ENCODE data around the gene SMIM41.

SMIM41 gene

DNA sequence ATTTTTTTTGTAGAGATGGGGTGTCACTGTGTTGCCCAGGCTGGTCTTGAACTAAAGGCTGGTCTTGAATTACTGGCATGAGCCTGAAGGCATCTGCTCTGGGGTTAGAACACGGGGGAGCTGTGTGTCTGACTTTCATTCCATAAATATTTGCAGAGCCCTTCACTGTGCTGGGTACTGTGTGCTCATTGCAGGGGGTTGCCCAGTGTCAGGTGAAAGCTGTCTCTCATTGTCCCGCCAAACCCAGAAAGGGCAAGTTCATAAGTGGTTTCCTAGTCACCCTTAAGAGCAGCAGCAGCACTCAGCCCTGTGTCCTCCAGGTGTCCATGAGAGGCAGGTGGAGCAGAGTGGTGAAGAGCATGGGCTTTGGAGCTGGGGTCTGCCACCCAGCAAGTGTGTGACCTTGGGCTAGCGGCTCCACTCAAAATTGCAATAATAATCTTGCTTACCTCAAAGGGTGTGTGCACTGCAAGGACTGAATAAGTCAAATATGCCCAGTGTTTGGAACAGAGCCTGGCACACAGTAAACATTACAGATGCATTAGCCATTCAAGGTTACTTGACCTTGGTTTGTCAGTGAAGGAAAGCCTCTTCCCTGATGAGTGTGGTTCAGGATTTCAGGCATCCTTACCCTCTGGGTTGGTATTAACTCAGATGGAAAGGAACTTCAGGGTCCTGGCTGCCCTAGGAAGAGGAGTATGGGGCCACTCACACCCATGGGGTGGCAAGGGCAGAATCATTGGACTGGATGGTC lies 4.4 kb upstream of the SMIM41 start:
- DNase-seq (ENCODE audit: low read depth), result no peak
- H3K4me3 ChIP-seq (ENCODE audit: low read length), result no peak overlapping the region

DNA sequence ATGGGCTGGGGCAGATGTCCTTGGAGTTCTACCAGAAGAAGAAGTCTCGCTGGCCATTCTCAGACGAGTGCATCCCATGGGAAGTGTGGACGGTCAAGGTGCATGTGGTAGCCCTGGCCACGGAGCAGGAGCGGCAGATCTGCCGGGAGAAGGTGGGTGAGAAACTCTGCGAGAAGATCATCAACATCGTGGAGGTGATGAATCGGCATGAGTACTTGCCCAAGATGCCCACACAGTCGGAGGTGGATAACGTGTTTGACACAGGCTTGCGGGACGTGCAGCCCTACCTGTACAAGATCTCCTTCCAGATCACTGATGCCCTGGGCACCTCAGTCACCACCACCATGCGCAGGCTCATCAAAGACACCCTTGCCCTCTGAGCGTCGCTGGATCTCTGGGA lies 2.7 kb upstream of the SMIM41 start:
- TF ChIP-seq, protein P1, sequence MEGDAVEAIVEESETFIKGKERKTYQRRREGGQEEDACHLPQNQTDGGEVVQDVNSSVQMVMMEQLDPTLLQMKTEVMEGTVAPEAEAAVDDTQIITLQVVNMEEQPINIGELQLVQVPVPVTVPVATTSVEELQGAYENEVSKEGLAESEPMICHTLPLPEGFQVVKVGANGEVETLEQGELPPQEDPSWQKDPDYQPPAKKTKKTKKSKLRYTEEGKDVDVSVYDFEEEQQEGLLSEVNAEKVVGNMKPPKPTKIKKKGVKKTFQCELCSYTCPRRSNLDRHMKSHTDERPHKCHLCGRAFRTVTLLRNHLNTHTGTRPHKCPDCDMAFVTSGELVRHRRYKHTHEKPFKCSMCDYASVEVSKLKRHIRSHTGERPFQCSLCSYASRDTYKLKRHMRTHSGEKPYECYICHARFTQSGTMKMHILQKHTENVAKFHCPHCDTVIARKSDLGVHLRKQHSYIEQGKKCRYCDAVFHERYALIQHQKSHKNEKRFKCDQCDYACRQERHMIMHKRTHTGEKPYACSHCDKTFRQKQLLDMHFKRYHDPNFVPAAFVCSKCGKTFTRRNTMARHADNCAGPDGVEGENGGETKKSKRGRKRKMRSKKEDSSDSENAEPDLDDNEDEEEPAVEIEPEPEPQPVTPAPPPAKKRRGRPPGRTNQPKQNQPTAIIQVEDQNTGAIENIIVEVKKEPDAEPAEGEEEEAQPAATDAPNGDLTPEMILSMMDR (conservative IDR thresholded peaks at IDR 0.05; ENCODE audit: low read depth, low read length), result no peak
- no peak for DNase-seq (ENCODE audit: low read depth)

More for the DNA sequence above, 4.4 kb upstream of the SMIM41 start:
- TF ChIP-seq, protein P1 (conservative IDR thresholded peaks at IDR 0.05; ENCODE audit: low read depth, low read length), result no peak

DNA sequence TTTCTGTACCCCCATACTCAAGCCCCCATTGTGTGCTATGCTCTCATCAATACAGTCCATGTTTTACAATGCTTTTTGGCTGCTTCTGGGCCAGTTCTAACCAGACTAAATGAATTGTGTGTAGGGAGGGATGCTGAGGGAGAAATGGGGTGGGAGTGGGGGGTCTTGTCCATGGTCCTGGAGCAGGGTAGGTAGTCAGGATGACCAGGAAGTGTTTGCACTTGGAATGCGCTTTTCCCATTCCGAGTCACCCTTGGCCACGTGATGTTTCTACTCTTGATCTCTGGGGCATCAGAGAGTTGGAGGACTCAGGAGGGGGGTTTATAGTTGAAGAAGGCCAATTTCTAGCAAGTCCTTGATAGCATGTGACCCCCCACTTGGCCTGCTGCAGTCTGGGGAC lies 1.2 kb upstream of the SMIM41 start:
- no peak overlapping the region for H3K4me3 ChIP-seq (ENCODE audit: low read length)
- TF ChIP-seq, protein P1 (conservative IDR thresholded peaks at IDR 0.05; ENCODE audit: low read depth, low read length), result no peak
- no peak for DNase-seq (ENCODE audit: low read depth)

More for the DNA sequence above, 2.7 kb upstream of the SMIM41 start:
- H3K4me3 ChIP-seq (ENCODE audit: low read length), result no peak overlapping the region

DNA sequence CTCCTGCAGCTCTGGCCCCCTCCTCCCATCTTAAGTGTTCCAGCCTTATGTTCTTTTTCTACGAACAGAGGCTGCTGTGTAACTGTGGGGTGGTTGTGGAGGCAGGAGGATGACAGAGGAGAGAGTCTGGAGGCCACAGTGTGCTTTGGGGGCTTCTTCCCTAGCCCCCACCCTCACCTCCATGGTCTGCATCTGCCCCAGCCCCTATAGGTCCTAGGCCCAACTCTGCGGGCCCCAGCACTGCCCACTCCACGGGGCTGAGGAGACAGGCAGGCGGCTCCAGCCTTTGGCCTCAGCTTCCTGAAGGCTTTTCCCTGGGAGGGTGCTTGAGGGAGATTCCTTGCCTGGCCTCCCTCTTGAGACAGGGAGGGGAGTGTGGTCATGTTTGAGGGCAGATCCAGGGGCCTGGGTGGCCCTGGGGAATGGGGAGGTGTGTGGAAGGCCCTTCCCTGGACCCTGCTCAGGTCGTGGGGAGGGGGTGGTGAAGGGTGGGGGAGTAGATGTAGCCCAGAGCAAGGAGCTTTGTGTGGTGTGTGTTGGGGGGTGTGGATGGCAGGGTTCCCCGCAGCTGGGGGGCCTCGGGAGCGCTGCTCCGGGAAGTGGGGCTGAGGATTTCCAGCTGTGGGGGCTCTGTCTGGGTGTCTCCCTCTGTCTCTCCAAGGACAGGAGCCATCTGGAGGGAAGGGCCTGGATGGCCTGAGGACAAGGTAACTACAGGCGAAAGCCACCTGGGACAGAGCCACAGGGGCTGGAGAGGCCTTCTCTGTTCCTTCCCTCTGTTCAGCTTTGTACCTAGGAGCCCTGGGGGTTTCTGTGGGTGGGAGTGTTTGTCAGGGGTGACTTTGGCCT lies 1.1 kb downstream of the SMIM41 start:
- H3K4me3 ChIP-seq (ENCODE audit: low read length), result no peak overlapping the region
- TF ChIP-seq, protein P1 (conservative IDR thresholded peaks at IDR 0.05; ENCODE audit: low read depth, low read length), result no peak
- DNase-seq (ENCODE audit: low read depth), result no peak

DNA sequence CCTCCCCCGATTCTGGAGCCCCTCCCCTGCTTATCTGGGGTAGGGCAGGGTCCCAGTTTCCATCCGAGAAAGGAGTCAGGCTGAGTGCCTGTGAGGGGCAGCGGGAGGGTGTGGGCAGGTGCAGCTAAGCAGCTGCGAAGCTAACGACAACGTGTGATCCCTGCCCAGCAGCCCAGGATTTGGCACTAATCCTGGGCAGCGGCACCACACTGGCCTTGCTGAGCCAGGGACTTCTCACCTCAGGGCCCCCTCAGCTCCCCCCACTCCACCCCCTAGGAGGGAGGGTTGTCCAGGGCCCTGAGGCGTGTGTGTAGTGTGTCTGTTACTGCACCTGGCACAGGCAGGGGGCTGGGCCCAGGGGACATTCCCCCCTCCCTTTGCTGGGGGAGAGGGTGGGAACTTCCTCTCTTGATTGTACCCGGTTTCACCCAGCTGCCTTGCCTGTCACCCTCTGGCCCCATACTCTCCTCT lies 1.8 kb downstream of the SMIM41 start:
- H3K4me3 ChIP-seq (ENCODE audit: low read length), result no peak overlapping the region
- TF ChIP-seq, protein P1 (conservative IDR thresholded peaks at IDR 0.05; ENCODE audit: low read depth, low read length), result no peak
- DNase-seq (ENCODE audit: low read depth), result no peak

DNA sequence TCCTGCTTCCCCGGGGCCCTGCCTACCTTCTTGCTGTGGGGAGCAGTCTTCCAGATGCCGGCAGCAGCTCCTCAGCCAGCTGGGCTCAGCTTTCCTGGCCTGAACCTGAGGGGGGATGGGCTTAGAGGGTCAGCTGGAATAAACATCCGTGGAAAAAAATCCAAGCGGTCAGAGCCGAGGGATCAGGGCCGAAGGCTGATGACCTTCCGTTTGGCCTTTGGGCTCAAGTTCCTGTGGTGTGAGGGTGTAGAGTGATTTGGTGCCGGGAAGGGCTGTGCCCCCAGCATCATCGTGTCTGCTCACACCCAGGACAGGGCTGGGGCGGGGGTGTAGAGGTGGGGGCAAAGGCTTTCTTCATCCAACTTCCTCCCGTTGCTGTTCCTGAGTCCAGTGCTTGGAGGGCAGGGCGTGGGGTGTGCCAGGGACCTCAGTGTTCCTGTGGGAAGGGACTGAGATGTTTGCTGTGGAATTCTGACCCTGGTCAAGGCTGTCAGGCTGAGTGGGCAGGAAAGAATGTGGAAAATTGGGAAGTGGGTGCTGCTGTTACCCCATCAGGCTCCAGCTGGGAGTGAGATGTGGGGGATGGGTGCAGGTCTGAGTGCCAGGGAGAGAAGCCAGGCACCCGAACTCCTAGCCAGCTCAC lies 2.6 kb downstream of the SMIM41 start:
- no peak overlapping the region for H3K4me3 ChIP-seq (ENCODE audit: low read length)
- TF ChIP-seq, protein P1 (conservative IDR thresholded peaks at IDR 0.05; ENCODE audit: low read depth, low read length), result no peak
- DNase-seq (ENCODE audit: low read depth), result no peak

Data from retinal pigment epithelial cell (primary cell).